Measurements from ENCODE around the gene SYNJ2.

- TF ChIP-seq EZH2 (optimal IDR thresholded peaks at IDR 0.05; ENCODE audit: low read depth, low read length) = no peak
- no peak for TF ChIP-seq CTCF (IDR thresholded peaks at IDR 0.05; ENCODE audit: low read length)
- TF ChIP-seq EZH2phosphoT487 (IDR thresholded peaks at IDR 0.05; ENCODE audit: low read length) = no peak
Observed at GRCh38 chr6:158020811-158021210, 39.1 kb downstream of the SYNJ2 start.

Measured in MM.1S (cell line).